Activated CD8-positive, alpha-beta T cell treated with anti-CD3 and anti-CD28 coated beads for 36 hours (primary cell): ENCODE data around the gene PTPRD. TPM values are rescaled to one million over a fixed set of nuclear protein-coding genes. Genes with fewer than 3 reads are reported as not detected.

Source experiments
- ATAC-seq: fragments of 200-7000 bp; cut with Tn5 transposase; one replicate; pipeline ENCODE4 v1.10.0; 2021; ENCODE audit warnings: mild to moderate bottlenecking, moderate library complexity
- CTCF ChIA-PET: fragments of 350-600 bp; sonication (Branson Sonifier 250); formaldehyde crosslinking; loops from one replicate; lab custom pipeline; 2021; ENCODE audit warnings: antibody characterized with exemption; lab: Charles Lee
- POLR2A ChIA-PET: fragments of 350-600 bp; sonication (Branson Sonifier 250); formaldehyde crosslinking; loops from one replicate; lab custom pipeline; 2021; ENCODE audit warnings: antibody characterized with exemption; lab: Charles Lee
- DNase-seq: peaks from one replicate; pipeline ENCODE4 v3.0.0-alpha.2; 2020
- H3K27ac Mint-ChIP-seq: one replicate; pipeline ENCODE4 v1.8.0; 2021; ENCODE audit warnings: mild to moderate bottlenecking, mixed read lengths
- H3K27me3 Mint-ChIP-seq: one replicate; pipeline ENCODE4 v1.8.0; 2021; ENCODE audit warnings: mixed read lengths
- H3K36me3 Mint-ChIP-seq: one replicate; pipeline ENCODE4 v1.8.0; 2021; ENCODE audit warnings: low read depth, mixed read lengths
- H3K4me1 Mint-ChIP-seq: one replicate; pipeline ENCODE4 v1.8.0; 2021; ENCODE audit warnings: low read depth, mixed read lengths
- H3K4me3 Mint-ChIP-seq: one replicate; pipeline ENCODE4 v1.8.0; 2021; ENCODE audit warnings: mild to moderate bottlenecking, moderate library complexity, mixed read lengths
- H3K9me3 Mint-ChIP-seq: one replicate; pipeline ENCODE4 v1.8.0; 2021; ENCODE audit warnings: mixed read lengths
- intact Hi-C: fragments of 100-400 bp; cut with micrococcal nuclease; formaldehyde crosslinking; loops from one replicate; pipeline ENCODE4 v1.10.0; 2022
- total RNA-seq, 2 experiments: library from RNA; stranded (reverse); gene quantifications; one replicate each; pipeline ENCODE4 v1.2.3, GENCODE V29; 2021
- TF ChIP-seq, protein P1 (sequence below): fragments of 200-600 bp; IDR thresholded peaks from one replicate; pipeline ENCODE4 v1.8.0; 2022; ENCODE audit warnings: antibody characterized with exemption, mild to moderate bottlenecking

PTPRD gene
- total RNA-seq, 2 experiments from 2014 or later, result not detected

DNA sequence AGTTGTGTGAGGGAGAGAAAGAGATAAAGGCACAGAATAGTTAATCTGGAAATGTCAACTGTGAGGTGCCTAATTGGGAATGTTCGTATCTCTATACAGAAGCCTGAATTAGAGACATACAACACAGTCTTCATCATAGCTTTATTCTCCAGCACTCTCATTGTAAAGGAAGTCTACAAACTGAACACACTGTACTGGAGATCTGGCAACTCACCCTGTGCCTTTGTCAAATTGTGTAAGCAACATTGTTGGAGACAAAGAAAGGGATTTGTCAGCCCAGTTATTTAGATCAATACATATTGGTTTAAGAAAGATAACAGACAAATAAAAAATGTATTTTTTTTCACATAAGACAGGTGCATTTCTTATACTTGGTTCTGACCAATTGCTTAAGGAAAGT is 1980.3 kb downstream of the PTPRD start:
- CTCF ChIA-PET, result no interaction called here
- no peak overlapping the region for H3K4me3 Mint-ChIP-seq
- TF ChIP-seq, protein P1, sequence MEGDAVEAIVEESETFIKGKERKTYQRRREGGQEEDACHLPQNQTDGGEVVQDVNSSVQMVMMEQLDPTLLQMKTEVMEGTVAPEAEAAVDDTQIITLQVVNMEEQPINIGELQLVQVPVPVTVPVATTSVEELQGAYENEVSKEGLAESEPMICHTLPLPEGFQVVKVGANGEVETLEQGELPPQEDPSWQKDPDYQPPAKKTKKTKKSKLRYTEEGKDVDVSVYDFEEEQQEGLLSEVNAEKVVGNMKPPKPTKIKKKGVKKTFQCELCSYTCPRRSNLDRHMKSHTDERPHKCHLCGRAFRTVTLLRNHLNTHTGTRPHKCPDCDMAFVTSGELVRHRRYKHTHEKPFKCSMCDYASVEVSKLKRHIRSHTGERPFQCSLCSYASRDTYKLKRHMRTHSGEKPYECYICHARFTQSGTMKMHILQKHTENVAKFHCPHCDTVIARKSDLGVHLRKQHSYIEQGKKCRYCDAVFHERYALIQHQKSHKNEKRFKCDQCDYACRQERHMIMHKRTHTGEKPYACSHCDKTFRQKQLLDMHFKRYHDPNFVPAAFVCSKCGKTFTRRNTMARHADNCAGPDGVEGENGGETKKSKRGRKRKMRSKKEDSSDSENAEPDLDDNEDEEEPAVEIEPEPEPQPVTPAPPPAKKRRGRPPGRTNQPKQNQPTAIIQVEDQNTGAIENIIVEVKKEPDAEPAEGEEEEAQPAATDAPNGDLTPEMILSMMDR, result no peak
- POLR2A ChIA-PET, result no interaction called here
- ATAC-seq (no peak), DNase-seq (no peak)
- no peaks in the 10 kb centered on the region for H3K4me1 Mint-ChIP-seq
- no peak overlapping the region for H3K27ac Mint-ChIP-seq
- intact Hi-C loops, result no loop called here
- no peaks in the 10 kb centered on the region for H3K9me3 Mint-ChIP-seq
- no peaks in the 10 kb centered on the region for H3K27me3 Mint-ChIP-seq
- no peaks in the 10 kb centered on the region for H3K36me3 Mint-ChIP-seq

DNA sequence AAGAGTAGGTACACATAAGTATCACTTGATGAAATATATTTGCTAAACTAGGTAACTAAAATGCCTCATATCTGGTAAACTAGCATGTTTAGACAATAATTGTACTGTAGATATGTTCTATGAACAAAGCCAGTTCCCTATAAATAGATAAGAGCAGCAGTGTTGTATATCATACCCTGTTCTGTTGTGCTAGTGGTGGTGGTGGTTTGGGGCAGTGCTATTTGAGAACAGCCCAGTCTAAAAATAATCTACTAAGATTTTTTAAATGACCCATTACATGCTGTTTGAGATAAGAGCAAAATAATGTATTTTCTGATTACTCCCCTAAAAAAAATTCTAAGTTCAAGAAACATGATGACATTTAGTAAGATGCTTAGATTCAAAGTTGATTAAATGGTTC is 1984.0 kb downstream of the PTPRD start:
- TF ChIP-seq, protein P1, result no peak
- Mint-ChIP-seq H3K9me3 (no peaks in the 10 kb centered on the region), H3K27me3 (no peaks in the 10 kb centered on the region), H3K36me3 (no peaks in the 10 kb centered on the region), H3K4me1 (no peaks in the 10 kb centered on the region), H3K4me3 (no peak overlapping the region), H3K27ac (no peak overlapping the region)
- ChIA-PET POLR2A (no interaction called here), CTCF (no interaction called here)
- ATAC-seq (no peak), DNase-seq (no peak)
- intact Hi-C loops, result no loop called here

DNA sequence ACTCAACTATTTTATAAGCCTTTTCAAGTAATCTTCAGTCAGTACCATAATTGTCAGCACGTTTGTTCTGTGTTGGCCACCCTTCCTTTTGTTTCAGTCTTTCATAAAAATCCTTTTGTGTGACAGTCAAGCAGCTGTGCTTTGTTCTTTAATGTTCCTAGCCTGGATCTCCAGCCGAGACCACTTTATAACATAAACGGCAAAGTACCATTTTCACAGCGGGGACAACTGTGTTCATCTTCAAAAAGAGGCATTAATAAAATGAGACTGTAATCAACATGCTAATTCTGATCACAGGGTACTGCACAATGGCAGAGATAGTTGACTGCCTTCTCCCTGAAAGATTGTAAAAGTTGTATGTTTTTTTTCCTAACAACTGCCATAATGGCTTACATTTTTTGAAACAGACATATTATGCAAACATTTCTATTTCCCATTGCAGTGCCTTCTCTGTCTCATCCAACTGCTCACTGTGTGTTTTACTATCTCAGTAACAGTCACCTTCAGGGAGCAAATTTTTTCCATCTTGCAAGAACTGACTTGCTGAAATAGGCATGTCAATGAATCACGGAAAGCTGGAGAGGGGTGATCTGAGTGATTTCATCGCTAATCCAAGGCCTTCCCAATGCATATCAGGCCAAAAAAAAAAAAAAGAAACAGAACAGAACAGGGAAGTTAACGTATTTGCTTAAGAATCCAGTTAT is 1984.7 kb downstream of the PTPRD start:
- Mint-ChIP-seq H3K4me1 (no peaks in the 10 kb centered on the region), H3K36me3 (no peaks in the 10 kb centered on the region), H3K27ac (no peak overlapping the region), H3K27me3 (no peaks in the 10 kb centered on the region), H3K9me3 (no peaks in the 10 kb centered on the region), H3K4me3 (no peak overlapping the region)
- CTCF ChIA-PET, result no interaction called here
- no peak for DNase-seq
- intact Hi-C loops, result no loop called here
- TF ChIP-seq, protein P1, result no peak
- ATAC-seq, result no peak
- POLR2A ChIA-PET, result no interaction called here

DNA sequence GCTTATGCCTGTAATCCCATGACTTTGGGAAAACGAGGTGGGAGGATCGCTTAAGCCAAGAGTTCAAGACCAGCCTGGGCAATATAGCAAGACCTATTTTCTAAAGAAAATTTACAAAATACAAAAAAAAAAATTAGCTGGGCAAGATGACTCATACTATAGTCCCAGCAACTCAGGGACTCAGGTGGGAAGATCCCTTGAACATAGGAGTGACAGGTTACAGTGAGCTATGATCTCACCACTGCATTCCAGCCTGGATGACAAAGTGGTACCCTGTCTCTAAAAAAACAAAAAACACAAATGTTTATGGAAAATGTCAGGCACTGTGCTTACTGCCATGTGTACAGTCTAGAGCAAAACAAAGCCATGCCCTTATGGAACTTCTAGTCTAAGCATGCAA is 1989.9 kb downstream of the PTPRD start:
- Mint-ChIP-seq H3K36me3 (no peaks in the 10 kb centered on the region), H3K4me3 (no peak overlapping the region)

DNA sequence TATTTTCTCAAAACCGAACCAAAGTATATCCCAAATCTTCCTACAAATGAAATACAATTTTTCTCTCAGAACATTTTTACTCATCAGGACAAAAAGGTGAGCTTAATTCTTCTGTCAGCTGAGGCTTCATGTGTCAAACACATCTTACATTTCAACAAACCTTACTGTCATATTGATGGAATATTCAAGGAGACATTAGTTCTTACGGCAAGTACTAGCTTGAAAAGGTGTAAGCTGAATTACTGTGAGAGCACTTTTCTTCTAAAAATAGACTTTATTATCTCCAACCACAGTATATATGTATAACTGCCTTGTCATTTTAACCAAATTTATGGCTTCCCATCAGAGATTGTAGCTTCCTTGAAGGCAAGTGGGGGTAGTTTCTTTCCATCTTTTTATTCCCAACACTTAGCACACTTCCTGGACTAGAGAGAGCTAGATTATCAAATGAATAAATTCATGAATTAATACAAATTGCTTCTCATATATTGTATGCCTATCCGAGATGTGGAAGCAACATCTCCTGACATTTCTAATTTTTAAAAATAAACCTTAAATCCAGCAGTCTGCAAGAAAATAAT is 1990.5 kb downstream of the PTPRD start:
- no peak overlapping the region for H3K4me3 Mint-ChIP-seq

More for the DNA sequence above, 1989.9 kb downstream of the PTPRD start:
- DNase-seq, result no peak
- intact Hi-C loops, result no loop called here
- Mint-ChIP-seq H3K27me3 (no peaks in the 10 kb centered on the region), H3K27ac (no peak overlapping the region), H3K9me3 (no peaks in the 10 kb centered on the region), H3K4me1 (no peaks in the 10 kb centered on the region)
- POLR2A ChIA-PET, result no interaction called here
- ATAC-seq, result no peak
- TF ChIP-seq, protein P1, result no peak
- CTCF ChIA-PET, result interaction anchor here (0.6 kb wide), 1 partner anchor 58 kb away, joined by 4 read pairs; no protein-coding TSS in a partner anchor

More for the DNA sequence above, 1990.5 kb downstream of the PTPRD start:
- no peaks in the 10 kb centered on the region for H3K4me1 Mint-ChIP-seq
- H3K27me3 Mint-ChIP-seq, result no peaks in the 10 kb centered on the region
- ATAC-seq, result no peak
- TF ChIP-seq, protein P1, result no peak
- intact Hi-C loops, result no loop called here
- no peaks in the 10 kb centered on the region for H3K36me3 Mint-ChIP-seq
- CTCF ChIA-PET, result no interaction called here
- no peak for DNase-seq
- POLR2A ChIA-PET, result no interaction called here
- no peak overlapping the region for H3K27ac Mint-ChIP-seq
- no peaks in the 10 kb centered on the region for H3K9me3 Mint-ChIP-seq
